Thyroid gland (tissue), 4 donors: ENCODE measurements around the gene SLC27A4.

ENCODE experiments used
- CTCF ChIP-seq, 6 experiments: fragments of 200-600 bp in 3 of 6; fragments of 450-650 bp in 3 of 6; sonication (generic) in 3 of 6; IDR thresholded peaks; one replicate each; pipeline ENCODE4 v1.5.1; 2016 to 2019; ENCODE audit warnings: antibody characterized with exemption in 6 of 6, mild to moderate bottlenecking in 2 of 6, inconsistent platforms in 1 of 6, moderate library complexity in 1 of 6
- POLR2A ChIP-seq, 2 donors: fragments of 450-650 bp; IDR thresholded peaks; one replicate each; pipeline ENCODE4 v1.6.1; 2017; ENCODE audit warnings: antibody characterized with exemption in 2 of 2, mild to moderate bottlenecking in 2 of 2, moderate library complexity in 1 of 2

GRCh38 chr9:128310461-128310860 lies 29.9 kb upstream of the SLC27A4 start:
- no peak for TF ChIP-seq CTCF (IDR thresholded peaks at IDR 0.05)
- no peak for TF ChIP-seq POLR2A (IDR thresholded peaks at IDR 0.05)
